Measurements from ENCODE around the gene HMGCLL1.

The HMGCLL1 gene

DNA sequence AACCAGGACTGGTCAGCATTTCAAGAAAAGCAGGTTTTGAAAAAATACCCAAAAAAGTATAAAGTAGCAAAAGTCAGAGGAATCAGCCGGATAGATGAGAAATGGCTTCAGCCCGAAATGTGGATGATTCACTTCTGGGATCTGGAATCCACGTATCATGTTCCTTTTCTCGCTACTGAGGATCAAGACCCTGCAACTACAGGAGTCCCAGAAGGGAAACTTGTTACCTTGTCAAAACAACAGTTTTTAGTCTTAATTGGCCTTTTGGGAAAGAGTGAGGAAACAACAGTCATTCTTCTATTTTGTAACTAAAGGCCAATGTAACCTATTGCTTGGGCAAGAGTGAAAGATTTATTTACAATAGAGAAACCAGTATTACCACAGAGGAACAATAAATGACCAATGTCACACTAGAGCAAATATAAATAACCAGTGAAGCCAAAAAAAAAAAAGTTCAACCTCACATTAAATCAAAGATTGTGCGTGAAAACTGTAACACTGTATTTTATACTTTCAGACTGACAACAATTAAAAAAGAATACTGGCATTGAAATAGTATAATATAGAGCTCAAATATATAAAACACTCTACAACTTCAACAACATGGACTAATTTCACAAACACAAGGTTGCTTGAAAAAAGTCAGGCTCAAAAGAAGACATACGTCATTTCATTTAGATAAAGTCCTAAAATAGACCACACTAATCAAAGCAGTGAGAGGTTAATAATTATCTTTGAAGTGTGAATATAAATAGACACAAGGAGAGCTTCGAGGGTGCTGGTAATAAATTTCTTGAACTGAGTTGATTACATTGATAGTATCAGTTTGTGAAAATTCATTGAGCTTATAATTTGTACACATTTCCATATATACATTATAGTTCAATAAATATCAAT lies 135.5 kb downstream of the HMGCLL1 start:
- no peak for DNase-seq

DNA sequence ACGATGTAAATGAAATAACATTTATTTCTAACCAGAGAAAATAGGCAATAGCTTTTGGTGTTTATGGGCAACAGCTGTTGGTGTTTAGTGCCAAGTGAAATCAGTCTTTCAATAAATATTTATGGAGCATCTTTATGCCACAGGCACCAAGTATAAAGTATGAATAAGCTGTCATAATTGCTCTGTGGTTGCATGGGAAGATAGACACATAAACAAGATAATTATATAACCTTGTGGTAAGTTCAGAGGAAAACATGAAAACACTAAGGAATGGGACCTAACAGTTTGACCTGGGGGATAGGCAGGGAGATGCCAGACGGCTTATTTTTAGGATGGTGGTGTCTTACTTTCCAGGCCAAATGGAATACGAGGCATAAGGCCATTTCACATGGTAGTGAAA lies 140.8 kb downstream of the HMGCLL1 start:
- ATAC-seq (no peak), DNase-seq (no peak)

More for the DNA sequence above, 135.5 kb downstream of the HMGCLL1 start:
- ATAC-seq: no peak

GRCh38 chr6:55437141-55437540 lies 141.9 kb downstream of the HMGCLL1 start:
- ATAC-seq: no peak
- no peak for DNase-seq

DNA sequence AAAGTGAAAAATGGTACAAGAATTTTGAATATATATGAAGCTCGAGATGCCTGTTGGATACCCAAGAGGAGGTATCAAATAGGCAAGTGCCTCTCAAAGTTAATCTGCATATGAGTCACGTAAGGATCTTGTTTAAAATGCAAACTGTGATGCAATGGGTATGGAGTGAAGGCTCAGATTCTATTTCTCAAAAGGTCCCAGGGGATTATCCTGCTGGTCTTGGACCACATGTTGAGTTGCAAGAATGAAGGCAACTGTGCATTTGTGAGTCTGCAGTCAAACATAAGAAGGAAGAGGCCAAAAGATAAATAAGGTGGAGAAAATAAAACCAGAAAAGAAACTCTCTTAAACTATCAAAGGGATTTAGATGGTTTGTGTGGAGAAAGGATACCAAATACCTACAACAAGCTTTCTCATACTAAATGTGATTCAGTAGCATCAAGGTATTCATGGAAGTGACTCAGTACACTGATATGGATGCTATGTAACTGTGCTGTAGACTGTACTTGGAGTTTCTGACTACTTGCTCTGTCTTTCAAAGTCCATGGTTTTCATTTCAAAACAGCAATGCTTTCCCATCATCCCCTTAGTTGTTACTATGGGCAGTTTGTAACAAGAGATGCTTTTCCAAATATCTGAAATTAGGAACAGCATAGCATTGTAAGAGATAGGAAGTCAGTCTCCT lies 145.4 kb downstream of the HMGCLL1 start:
- ATAC-seq (no peak), DNase-seq (no peak)

GRCh38 chr6:55423933-55424332 lies 155.1 kb downstream of the HMGCLL1 start:
- no peak for ATAC-seq

DNA sequence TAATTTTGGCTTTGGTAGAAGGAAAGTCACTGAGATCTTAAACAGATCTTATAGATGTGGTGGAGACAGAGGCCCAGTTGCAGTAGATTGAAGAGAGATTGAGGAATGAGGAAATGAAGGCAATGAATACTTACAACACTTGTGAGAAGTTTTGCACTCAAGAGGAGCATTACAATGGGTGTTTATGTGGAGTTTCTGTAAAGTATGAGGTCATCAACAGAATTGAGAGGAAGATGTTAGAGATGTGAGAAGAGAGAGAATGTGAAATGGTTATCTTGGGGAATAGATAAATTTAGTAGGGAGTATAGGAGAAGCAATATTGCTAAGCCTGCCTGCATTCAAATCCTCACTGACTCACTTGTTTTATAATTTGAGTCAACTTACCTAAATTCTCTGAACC lies 168.3 kb downstream of the HMGCLL1 start:
- ATAC-seq (no peak), DNase-seq (no peak)

More at GRCh38 chr6:55423933-55424332, 155.1 kb downstream of the HMGCLL1 start:
- no peak for DNase-seq

GRCh38 chr6:55405474-55406235 lies 173.3 kb downstream of the HMGCLL1 start:
- ATAC-seq: no peak
- DNase-seq: no peak

DNA sequence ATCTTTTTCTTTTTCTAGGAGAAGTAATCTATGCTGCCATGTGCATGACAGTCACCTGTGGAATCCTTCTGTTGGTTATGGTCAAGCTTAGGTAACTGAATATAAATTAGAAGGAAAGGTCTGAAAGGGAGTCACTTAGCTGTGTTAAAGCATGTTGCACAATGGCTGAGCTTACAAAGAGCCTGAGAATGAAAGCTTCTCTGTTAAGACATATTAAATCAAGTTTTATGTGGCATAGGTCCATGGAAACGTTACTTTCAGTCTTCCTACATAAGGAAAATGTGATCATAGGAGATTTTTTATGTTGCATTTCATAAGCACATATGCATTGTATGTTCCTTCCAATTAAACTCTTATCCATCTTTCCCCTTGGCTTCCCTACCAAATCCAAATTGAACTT lies 179.6 kb downstream of the HMGCLL1 start:
- DNase-seq (no peak), ATAC-seq (no peak)

- DNase-seq (no peak), ATAC-seq (no peak)
Measured at GRCh38 chr6:55397986-55398385, 181.0 kb downstream of the HMGCLL1 start.

GRCh38 chr6:55395871-55396270 lies 183.1 kb downstream of the HMGCLL1 start:
- ATAC-seq: no peak
- DNase-seq: no peak

- DNase-seq (no peak), ATAC-seq (no peak)
Measured at GRCh38 chr6:55388211-55388610, 190.8 kb downstream of the HMGCLL1 start.

All from stimulated activated naive CD8-positive, alpha-beta T cell treated with anti-CD3 and anti-CD28 coated beads, Interleukin-15, Interleukin-2, amounts not matched to agents 100 U/mL and 50 U/mL, for 24 hours (primary cell).